ENCODE measurements around the gene EPHB3. TPM values are rescaled to one million over a fixed set of nuclear protein-coding genes. Genes with fewer than 3 reads are reported as not detected.

Gene EPHB3
- 5.3 TPM for total RNA-seq

GRCh38 chr3:184561061-184561912 lies at the start of gene EPHB3:
Gene EPHB3, plus strand, starts transcription at chr3:184561785. Its CDS starts 451 bp downstream, at chr3:184562236.

Other genes with a start within 250 kb of the EPHB3 start
- gene EIF4G1, start 247.2 kb upstream of the EPHB3 start, total RNA-seq: 118 TPM
- gene FAM131A, start 224.2 kb upstream of the EPHB3 start, total RNA-seq: 62.6 TPM
- gene CLCN2, start 200.2 kb upstream of the EPHB3 start, total RNA-seq: 15.0 TPM
- gene POLR2H, start 200.1 kb upstream of the EPHB3 start, total RNA-seq: 44.1 TPM
- 0.63 TPM for gene THPO, start 183.6 kb upstream of the EPHB3 start, total RNA-seq
- gene CHRD, start 181.7 kb upstream of the EPHB3 start, total RNA-seq: 12.5 TPM
- gene MAGEF1, start 150.3 kb downstream of the EPHB3 start, total RNA-seq: 40.1 TPM

Data from parietal lobe (tissue), 1 donor.